Suppressor macrophage treated with lipopolysaccharide for 1 hour (primary cell): ENCODE measurements around the gene ATP8B2.

Source experiments
- DNase-seq, 3 donors: peaks; one replicate each; pipeline ENCODE4 v3.0.0-alpha.2; 2020 to 2022

Gene ATP8B2

GRCh38 chr1:154400381-154400801 is 75.1 kb downstream of the ATP8B2 start:
- peak; percentile 46 to 65 (median 63) for DNase-seq
